HCT116 (cell line): ENCODE results near the gene ACACA. TPM values are rescaled to one million over a fixed set of nuclear protein-coding genes. Genes with fewer than 3 reads are reported as not detected.

ENCODE experiments used
- ATAC-seq: fragments of 200-7000 bp; cut with Tn5 transposase; 2 replicates; pipeline ENCODE4 v1.9.1; 2020; ENCODE audit warnings: mild to moderate bottlenecking, moderate library complexity
- BruUV-seq: library from RNA; stranded (reverse); fragments of 400-500 nt; replicated peaks from 2 replicates; lab custom pipeline; 2021; lab: Mats Ljungman, UMichigan
- CTCF ChIA-PET: fragments of 300-600 bp; sonication (Branson Sonifier 250); formaldehyde crosslinking; loops from one replicate; lab custom pipeline; 2021; ENCODE audit warnings: antibody characterized with exemption; lab: Charles Lee
- POLR2A ChIA-PET: fragments of 300-600, 350-600 bp; sonication (Branson Sonifier 250); formaldehyde crosslinking; loops from one replicate; lab custom pipeline; 2021; ENCODE audit warnings: antibody characterized with exemption; lab: Charles Lee
- RAD21 ChIA-PET, 2 experiments: fragments of 300-600 bp; sonication (Branson Sonifier 250); formaldehyde crosslinking; loops; one replicate each; lab custom pipeline; 2023; ENCODE audit warnings: low total read pairs in 2 of 2; ENCODE audit not compliant: uncharacterized antibody in 2 of 2, unreplicated experiment in 2 of 2, low non-redundant PET in 1 of 2; lab: Charles Lee
- DNase-seq: peaks from one replicate; pipeline ENCODE4 v3.0.0-alpha.2; 2010; ENCODE audit warnings: low read depth, low spot score
- H2AFZ ChIP-seq: fragments of 200-600 bp; shearing (Covaris generic), sonication (generic); 2 replicates; pipeline ENCODE4 v1.6.1; 2017; ENCODE audit warnings: low read depth, mixed run types, mixed read lengths, antibody characterized with exemption, low read length; ENCODE audit not compliant: poor library complexity, severe bottlenecking
- H3K27ac ChIP-seq: 2 replicates; pipeline ENCODE4 v1.5.1; 2012; ENCODE audit warnings: low read depth, low read length
- H3K27me3 ChIP-seq: fragments of 200-600 bp; sonication (generic); 2 replicates; pipeline ENCODE4 v1.6.1; 2016; ENCODE audit warnings: mixed run types, low read length, mixed read lengths; ENCODE audit not compliant: insufficient read depth
- H3K36me3 ChIP-seq, 2 experiments: fragments of 200-500 bp in 1 of 2; fragments of 200-600 bp in 1 of 2; sonication (Bioruptor generic) in 1 of 2; sonication (generic) in 1 of 2; 2 replicates each; pipeline versions ENCODE4 v1.5.1 to v1.6.1; 2014 to 2016; ENCODE audit warnings: low read length in 2 of 2, inconsistent platforms in 1 of 2, mixed read lengths in 1 of 2, mixed run types in 1 of 2; ENCODE audit not compliant: insufficient read depth in 2 of 2, control insufficient read depth in 1 of 2
- H3K4me1 ChIP-seq, 2 experiments: fragments of 200-600 bp in 1 of 2; sonication (generic) in 1 of 2; 2 replicates each; pipeline versions ENCODE4 v1.5.1 to v1.6.1; 2012 to 2017; ENCODE audit warnings: low read length in 2 of 2, inconsistent platforms in 1 of 2, mild to moderate bottlenecking in 1 of 2, mixed read lengths in 1 of 2, mixed run types in 1 of 2, moderate library complexity in 1 of 2; ENCODE audit not compliant: insufficient read depth in 2 of 2, control insufficient read depth in 1 of 2
- H3K4me2 ChIP-seq: fragments of 200-600 bp; sonication (generic); 2 replicates; pipeline ENCODE4 v1.6.1; 2017; ENCODE audit warnings: mixed run types, low read length, mixed read lengths
- H3K4me3 ChIP-seq, 2 experiments: fragments of 200-600 bp in 1 of 2; sonication (generic) in 1 of 2; replicated peaks in 1 of 2; 2 replicates each; pipeline ENCODE4 v1.5.1; 2011 to 2016; ENCODE audit warnings: low read length in 2 of 2, control low read depth in 1 of 2, low read depth in 1 of 2, mild to moderate bottlenecking in 1 of 2, mixed read lengths in 1 of 2, mixed run types in 1 of 2
- H3K79me2 ChIP-seq: fragments of 200-600 bp; sonication (generic); 2 replicates; pipeline ENCODE4 v1.6.1; 2017; ENCODE audit warnings: mild to moderate bottlenecking, mixed run types, low read length, moderate library complexity, mixed read lengths; ENCODE audit not compliant: insufficient read depth
- H3K9ac ChIP-seq: fragments of 200-600 bp; sonication (generic); 2 replicates; pipeline ENCODE4 v1.6.1; 2016; ENCODE audit warnings: low read length, mixed read lengths
- H3K9me2 ChIP-seq: fragments of 200-600 bp; sonication (generic), shearing (Covaris generic); 2 replicates; pipeline ENCODE4 v1.6.1; 2017; ENCODE audit warnings: mixed run types, mild to moderate bottlenecking, moderate library complexity; ENCODE audit not compliant: insufficient read depth
- H3K9me3 ChIP-seq, 2 experiments: fragments of 200-500 bp in 1 of 2; fragments of 200-600 bp in 1 of 2; sonication (Bioruptor generic) in 1 of 2; sonication (generic) in 1 of 2; 2 replicates each; pipeline ENCODE4 v1.6.1; 2014 to 2017; ENCODE audit warnings: low read length in 2 of 2, mixed read lengths in 2 of 2, inconsistent platforms in 1 of 2, low read depth in 1 of 2, mild to moderate bottlenecking in 1 of 2, mixed run types in 1 of 2, moderate library complexity in 1 of 2; ENCODE audit not compliant: control insufficient read depth in 1 of 2, insufficient read depth in 1 of 2
- H4K20me1 ChIP-seq: fragments of 200-600 bp; sonication (generic), shearing (Covaris generic); 2 replicates; pipeline ENCODE4 v1.6.1; 2017; ENCODE audit warnings: mixed run types, mild to moderate bottlenecking, moderate library complexity; ENCODE audit not compliant: insufficient read depth
- CBX3 ChIP-seq: IDR thresholded peaks from 2 replicates; pipeline ENCODE4 v1.6.1; 2012; ENCODE audit warnings: low read depth
- FOSL1 ChIP-seq: IDR thresholded peaks from 2 replicates; pipeline ENCODE4 v1.6.1; 2012; ENCODE audit warnings: low read depth
- POLR2A ChIP-seq: IDR thresholded peaks from 2 replicates; pipeline ENCODE4 v1.7.0; 2011; ENCODE audit warnings: borderline replicate concordance; ENCODE audit not compliant: insufficient read depth, insufficient read length; ENCODE audit errors: extremely low read depth
- POLR2AphosphoS5 ChIP-seq: IDR thresholded peaks from 2 replicates; pipeline ENCODE4 v1.6.1; 2011; ENCODE audit warnings: mild to moderate bottlenecking, low read depth, low read length, moderate library complexity
- YY1 ChIP-seq: IDR thresholded peaks from 2 replicates; pipeline ENCODE4 v1.6.1; 2011; ENCODE audit warnings: low read length, low read depth, moderate library complexity, mild to moderate bottlenecking; ENCODE audit not compliant: insufficient replicate concordance; ENCODE audit errors: extremely low read depth
- intact Hi-C: fragments of 100-400 bp; cut with micrococcal nuclease; formaldehyde crosslinking; loops from 2 replicates; pipeline ENCODE4 v1.10.0; 2022
- total RNA-seq: library from RNA; stranded (reverse); gene quantifications from one replicate; pipeline ENCODE4 v1.2.1, GENCODE V29; 2021; ENCODE audit not compliant: unreplicated experiment

Gene ACACA
- total RNA-seq, 1 experiment from 2014 or later, result 161 TPM

GRCh38 chr17:37087683-37088082 is 319.0 kb downstream of the ACACA start:
- DNase-seq (no peak), ATAC-seq (no peak)
- no peaks in the 10 kb centered on the region for H3K79me2 ChIP-seq
- no peaks in the 10 kb centered on the region for H3K27me3 ChIP-seq
- no peak overlapping the region for H3K9ac ChIP-seq
- BruUV-seq, result no TSS peak
- no peak overlapping the region for H3K4me3 ChIP-seq
- TF ChIP-seq YY1 (no peak), FOSL1 (no peak)
- POLR2A ChIA-PET, result no interaction called here
- RAD21 ChIA-PET, result no interaction called here
- no peak overlapping the region for H3K27ac ChIP-seq
- no peaks in the 10 kb centered on the region for H3K9me3 ChIP-seq
- CTCF ChIA-PET, result no interaction called here
- H3K4me1 ChIP-seq, result no peaks in the 10 kb centered on the region
- intact Hi-C loops, result no loop called here
- H3K36me3 ChIP-seq, result peaks cover 21 to 30% of the 10 kb centered on the region in 2 experiments; a peak in 3 of 4 replicates
- H2AFZ ChIP-seq, result no peak overlapping the region
- no peak overlapping the region for H3K4me2 ChIP-seq
- no peaks in the 10 kb centered on the region for H3K9me2 ChIP-seq
- H4K20me1 ChIP-seq, result no peaks in the 10 kb centered on the region

DNA sequence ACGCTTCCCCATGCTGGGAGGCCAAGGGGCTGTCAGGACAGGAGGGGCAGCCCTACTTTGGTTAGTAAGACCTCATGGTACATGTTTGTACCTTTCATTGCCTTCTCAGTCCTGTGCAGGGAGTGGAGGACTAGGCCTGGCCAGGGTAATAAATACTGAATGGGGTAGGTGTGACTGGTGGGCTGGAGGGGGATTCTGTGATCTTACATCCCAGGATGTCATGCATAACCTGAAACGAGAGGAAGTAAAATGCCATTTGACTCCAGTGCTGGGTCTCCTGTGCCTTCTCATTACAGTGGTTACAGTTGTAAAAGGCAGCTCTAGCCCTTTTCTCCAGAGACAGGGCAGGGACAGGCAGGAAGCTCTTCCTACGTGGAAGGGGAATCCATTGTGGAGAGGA is 319.7 kb downstream of the ACACA start:
- H3K27ac ChIP-seq, result no peak overlapping the region
- no peaks in the 10 kb centered on the region for H3K79me2 ChIP-seq
- ATAC-seq (no peak), DNase-seq (no peak)
- H4K20me1 ChIP-seq, result no peaks in the 10 kb centered on the region
- no peaks in the 10 kb centered on the region for H3K27me3 ChIP-seq
- H3K4me1 ChIP-seq, result no peaks in the 10 kb centered on the region
- H2AFZ ChIP-seq, result no peak overlapping the region
- intact Hi-C loops, result no loop called here
- no peak overlapping the region for H3K9ac ChIP-seq
- BruUV-seq, result no TSS peak
- H3K36me3 ChIP-seq, result peaks cover 21 to 28% of the 10 kb centered on the region in 2 experiments; a peak in 3 of 4 replicates
- CTCF ChIA-PET, result no interaction called here
- H3K9me2 ChIP-seq, result no peaks in the 10 kb centered on the region
- RAD21 ChIA-PET, result no interaction called here
- no peak overlapping the region for H3K4me3 ChIP-seq
- no peaks in the 10 kb centered on the region for H3K9me3 ChIP-seq
- no peak overlapping the region for H3K4me2 ChIP-seq
- POLR2A ChIA-PET, result no interaction called here
- TF ChIP-seq CBX3 (no peak), POLR2A (no peak), POLR2AphosphoS5 (no peak)
